ENCODE measurements around the gene RGMA.
"Not testable (repeated sequence)": the region's sequence is repeated elsewhere in the genome, so short reads cannot be mapped to it uniquely, and the experiment has no call there.

Gene RGMA

DNA sequence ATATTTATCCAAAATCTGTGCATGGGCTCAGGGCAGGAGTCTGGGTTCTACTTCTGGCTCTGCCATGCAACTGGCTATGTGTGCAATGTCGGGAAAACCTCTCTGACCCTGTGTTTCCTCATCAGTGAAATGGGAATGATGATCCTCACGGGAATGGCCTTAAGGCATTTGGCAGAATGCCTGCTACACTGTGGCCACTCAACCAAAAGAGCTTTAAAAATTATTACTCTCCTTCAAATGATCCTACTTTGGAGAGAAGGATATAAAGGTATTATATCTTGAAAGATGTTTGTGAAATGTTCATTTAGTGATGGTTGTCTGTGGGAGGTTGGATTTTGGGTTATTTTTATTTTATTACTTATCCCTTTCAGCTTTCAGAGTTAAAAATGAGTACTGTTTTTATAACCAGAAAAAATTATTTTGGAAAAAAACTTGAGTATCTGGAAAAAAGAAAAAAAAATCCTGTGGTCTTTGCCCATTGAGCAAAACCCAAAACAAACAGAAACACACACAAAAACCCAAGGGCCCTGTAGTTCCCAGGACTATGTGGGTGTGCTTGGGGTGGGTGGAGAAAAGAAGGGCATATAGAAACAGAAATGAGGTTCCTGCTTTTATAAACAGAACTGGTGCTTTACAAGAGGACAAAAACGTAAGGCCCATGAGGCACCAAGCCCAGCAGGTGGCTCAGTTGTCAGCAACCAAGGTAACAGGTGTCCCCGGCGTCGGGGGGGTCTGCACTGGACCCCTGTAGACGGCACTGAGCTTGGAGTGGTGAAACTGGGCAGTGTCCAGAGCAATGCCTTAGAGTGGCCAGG lies 22.0 kb downstream of the RGMA start:
- DNase-seq (ENCODE audit: low spot score) = no peak

GRCh38 chr15:93066224-93066681 lies 22.8 kb downstream of the RGMA start:
- no peak for DNase-seq (ENCODE audit: low spot score)

- no peak for DNase-seq (ENCODE audit: low spot score)
Measured at GRCh38 chr15:93065641-93066045, 23.4 kb downstream of the RGMA start.

GRCh38 chr15:93063796-93064690 lies 25.0 kb downstream of the RGMA start:
- DNase-seq (ENCODE audit: low spot score) = no peak

- no peak for DNase-seq (ENCODE audit: low spot score)
Measured at GRCh38 chr15:93063262-93063671, 25.7 kb downstream of the RGMA start.

- not testable (repeated sequence) for DNase-seq (ENCODE audit: low spot score)
Measured at GRCh38 chr15:93062628-93063261, 26.3 kb downstream of the RGMA start.

GRCh38 chr15:93060336-93061248 lies 28.4 kb downstream of the RGMA start:
- DNase-seq (ENCODE audit: low spot score) = no peak

- no peak for DNase-seq (ENCODE audit: low spot score)
Measured at GRCh38 chr15:93059442-93059841, 29.6 kb downstream of the RGMA start.

- no peak for DNase-seq (ENCODE audit: low spot score)
Measured at GRCh38 chr15:93058904-93059427, 30.0 kb downstream of the RGMA start.

DNA sequence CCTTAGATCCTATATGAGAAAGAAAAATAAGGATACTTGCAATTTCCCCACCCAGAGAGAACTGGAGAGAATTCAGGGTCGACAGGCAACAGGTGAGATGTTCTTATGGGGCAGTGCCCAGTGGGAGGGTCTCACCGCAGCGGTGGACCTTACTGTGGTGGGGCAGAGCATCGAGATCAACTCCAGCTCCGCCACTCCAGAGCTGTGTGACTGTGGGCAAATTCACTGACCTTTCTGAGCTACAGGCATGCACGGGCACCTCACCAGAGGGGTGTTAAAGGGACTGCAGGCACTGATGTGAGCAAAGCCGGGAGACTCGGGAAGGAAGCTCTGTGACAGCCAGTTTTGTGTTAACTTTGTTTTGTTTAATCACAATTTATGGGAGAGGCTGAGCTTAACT lies 30.9 kb downstream of the RGMA start:
- no peak for DNase-seq (ENCODE audit: low spot score)

GRCh38 chr15:93057618-93058017 lies 31.4 kb downstream of the RGMA start:
- DNase-seq (ENCODE audit: low spot score) = no peak

GRCh38 chr15:93056836-93057235 lies 32.2 kb downstream of the RGMA start:
- no peak for DNase-seq (ENCODE audit: low spot score)

- no peak for DNase-seq (ENCODE audit: low spot score)
Measured at GRCh38 chr15:93055211-93055610, 33.8 kb downstream of the RGMA start.

- DNase-seq (ENCODE audit: low spot score) = no peak
Measured at GRCh38 chr15:93052090-93052879, 36.7 kb downstream of the RGMA start.

GRCh38 chr15:93051236-93052089 lies 37.5 kb downstream of the RGMA start:
- no peak for DNase-seq (ENCODE audit: low spot score)

- no peak for DNase-seq (ENCODE audit: low spot score)
Measured at GRCh38 chr15:93050648-93051047, 38.4 kb downstream of the RGMA start.

- DNase-seq (ENCODE audit: low spot score) = no peak
Measured at GRCh38 chr15:93049914-93050578, 39.0 kb downstream of the RGMA start.

- no peak for DNase-seq (ENCODE audit: low spot score)
Measured at GRCh38 chr15:93049233-93049632, 39.8 kb downstream of the RGMA start.

DNA sequence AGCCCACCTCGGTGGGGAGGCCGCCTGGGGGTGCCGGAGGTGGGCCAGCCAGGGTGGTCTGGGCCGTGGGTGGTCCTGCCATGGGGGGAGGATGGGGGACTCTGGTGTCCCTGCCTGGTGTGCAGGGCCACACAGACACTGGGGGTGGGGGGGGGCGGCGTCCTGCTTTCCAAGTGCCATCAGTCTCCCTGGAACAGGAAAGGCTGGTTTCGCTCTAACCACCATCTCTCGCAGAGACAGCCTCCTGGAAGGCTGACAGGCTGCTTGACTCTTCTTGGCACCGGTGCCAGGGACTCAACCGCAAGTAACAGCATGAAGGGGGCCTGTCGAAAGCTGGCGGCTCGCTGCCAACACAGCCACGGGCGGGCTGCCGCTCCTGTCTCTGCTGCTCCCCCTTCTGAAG lies 40.3 kb downstream of the RGMA start:
- peak; percentile 44 for DNase-seq (ENCODE audit: low spot score)

Data from putamen (tissue), 1 donor.